Measurements from ENCODE around the gene AHDC1.
"Not testable (repeated sequence)": the region's sequence is repeated elsewhere in the genome, so short reads cannot be mapped to it uniquely, and the experiment has no call there.

AHDC1 gene

DNA sequence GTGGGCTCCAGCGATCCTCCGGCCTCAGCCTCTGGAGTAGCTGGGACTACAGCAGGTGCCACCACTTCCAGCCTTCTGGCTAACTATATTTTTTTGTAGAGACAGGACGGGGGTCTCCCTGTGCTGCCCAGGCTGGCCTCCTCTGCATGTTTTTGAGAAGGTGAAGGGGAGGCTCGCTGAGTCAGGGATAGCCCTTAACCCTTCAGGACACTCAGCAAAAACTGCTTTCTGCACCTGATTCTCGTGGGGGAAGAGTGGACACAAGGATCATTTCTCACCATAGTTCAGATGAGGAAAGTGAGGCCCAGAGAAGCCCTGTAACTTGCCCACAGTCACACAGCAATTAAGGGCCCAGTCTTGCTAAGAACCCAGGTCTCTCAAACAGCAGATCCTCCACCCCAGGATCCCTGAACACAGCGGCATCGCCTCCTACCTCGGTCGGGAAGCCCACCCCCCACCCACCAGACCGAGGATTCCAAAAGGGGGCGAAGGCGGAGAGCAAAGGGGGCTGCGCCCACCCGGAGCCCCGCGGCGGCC is 29.8 kb upstream of the AHDC1 start:
- no peak for DNase-seq

- DNase-seq: no peak
Measured at GRCh38 chr1:27633298-27633610, 29.3 kb upstream of the AHDC1 start.

DNA sequence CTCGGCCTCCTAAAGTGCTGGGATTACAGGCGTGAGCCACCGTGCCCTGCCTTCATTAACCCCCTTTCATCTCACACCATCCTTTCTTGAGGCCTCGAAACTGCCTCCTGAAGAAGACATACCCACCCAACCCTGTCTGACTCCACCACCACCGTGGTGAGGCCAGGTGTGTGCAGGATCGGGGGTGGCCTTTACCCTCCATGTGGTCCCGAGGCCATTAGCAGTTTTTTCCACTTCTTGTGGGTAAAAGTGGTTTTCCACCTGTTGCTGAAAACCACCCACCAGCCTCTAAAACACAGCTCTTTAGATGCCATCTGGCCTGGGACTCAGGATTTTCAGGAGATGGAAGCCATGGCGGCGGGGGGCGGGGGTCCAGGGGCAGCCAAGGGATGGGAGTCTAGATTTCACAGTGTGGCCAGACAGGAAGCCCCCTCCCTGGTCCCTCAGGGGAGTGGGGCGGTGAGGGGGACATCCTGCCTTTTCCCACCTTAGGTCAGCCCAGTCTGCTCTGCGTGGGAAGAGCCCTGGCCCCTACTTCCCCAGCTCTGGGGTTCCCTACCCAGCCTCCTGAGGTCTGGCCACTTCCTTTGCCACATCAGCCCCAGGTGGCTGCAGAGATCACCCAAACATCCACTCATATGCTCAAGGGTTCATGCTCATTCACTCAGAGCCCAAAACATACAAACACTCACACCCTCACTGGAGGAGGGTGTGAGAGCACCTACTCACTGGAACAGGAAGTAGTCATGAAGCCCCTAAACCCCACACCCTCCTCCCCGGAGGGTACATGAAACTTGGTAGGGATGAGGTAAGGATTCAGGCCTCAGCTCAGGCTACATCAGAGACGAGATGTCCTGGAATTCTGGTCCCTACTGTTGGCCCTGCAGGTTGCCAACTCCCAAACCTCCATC is 28.7 kb upstream of the AHDC1 start:
- DNase-seq: no peak

DNA sequence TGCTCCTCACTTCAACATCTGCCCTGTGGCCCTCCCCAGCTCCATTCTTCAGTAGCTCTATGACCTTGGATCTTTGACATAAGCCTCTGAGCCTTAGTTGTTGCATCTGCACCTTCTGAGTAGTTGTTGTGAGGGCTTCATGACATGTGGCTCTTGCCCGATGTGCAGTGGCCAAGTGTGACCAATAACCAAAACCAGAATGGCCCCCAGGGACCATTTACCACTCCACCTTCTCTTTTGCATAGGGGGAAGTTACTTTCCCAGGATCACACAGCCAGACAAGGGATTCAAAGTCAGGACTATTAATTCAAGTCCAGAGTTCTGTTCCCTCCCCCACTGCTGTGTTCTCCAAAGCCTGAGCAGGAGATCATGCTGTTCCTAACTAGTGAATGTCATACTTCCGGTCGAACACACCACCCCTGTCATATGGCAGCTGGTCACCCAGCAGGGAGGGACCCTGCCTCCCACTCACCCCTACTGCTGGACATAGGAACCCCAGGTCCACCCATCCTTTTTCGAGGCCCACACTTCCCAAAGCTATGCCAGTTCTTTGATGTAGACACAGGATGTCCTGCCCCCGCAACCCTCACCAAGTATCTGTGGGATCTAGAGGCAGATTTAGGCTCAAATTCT is 27.0 kb upstream of the AHDC1 start:
- DNase-seq: no peak

DNA sequence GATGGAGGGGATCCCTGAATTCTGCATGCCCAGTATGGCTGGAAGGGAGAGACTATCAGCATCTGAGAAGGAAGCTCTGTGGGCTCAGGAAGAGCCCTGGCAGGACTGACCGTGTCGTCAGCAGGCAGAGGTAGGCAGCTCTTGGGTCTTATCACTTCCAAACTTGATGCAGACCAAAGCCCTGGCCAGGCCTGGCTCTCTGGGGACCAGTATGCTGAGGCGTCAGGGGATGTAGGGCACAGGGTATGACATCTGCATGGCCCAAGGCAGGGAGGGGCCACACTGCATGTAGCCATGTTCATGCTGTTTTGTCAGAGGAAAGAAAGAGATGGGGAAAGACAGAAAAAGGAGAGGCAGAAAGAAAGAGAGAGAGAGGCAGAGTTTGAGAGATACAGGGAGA is 24.8 kb upstream of the AHDC1 start:
- DNase-seq: no peak

DNA sequence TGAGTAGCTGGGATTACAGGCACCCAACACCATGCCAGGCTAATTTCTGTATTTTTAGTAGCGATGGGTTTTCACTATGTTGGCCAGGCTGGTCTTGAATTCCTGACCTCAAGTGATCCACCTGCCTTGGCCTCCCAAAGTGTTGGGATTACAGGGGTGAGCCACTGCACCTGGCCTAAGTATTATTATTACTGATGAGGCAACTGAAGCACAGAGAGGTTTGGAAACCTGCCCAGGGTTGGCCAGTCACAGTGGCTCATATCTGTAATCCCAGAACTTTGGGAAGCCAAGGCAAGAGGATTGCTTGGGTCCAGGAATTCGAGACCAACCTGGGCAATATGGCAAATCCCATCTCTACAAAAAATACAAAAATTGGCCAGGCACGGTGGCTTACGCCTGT is 23.8 kb upstream of the AHDC1 start:
- not testable (repeated sequence) for DNase-seq

DNA sequence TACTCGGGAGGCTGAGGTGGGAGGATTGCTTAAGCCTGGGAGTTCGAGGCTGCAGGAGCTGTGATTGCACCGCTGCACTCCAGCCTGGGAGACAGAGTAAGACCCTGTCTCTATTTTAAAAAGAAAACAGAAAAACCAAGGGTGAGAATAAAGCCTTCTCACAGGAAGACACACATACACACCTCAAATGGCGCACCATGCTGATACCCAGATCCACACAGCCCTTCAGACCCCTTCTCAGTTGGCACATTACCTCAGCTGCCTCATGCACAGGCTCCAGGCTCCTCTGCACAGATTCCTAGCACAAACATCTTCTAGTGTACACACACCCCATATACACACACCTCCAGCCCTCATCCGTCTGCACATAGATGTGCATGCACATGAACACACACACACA is 23.1 kb upstream of the AHDC1 start:
- DNase-seq: no peak

DNA sequence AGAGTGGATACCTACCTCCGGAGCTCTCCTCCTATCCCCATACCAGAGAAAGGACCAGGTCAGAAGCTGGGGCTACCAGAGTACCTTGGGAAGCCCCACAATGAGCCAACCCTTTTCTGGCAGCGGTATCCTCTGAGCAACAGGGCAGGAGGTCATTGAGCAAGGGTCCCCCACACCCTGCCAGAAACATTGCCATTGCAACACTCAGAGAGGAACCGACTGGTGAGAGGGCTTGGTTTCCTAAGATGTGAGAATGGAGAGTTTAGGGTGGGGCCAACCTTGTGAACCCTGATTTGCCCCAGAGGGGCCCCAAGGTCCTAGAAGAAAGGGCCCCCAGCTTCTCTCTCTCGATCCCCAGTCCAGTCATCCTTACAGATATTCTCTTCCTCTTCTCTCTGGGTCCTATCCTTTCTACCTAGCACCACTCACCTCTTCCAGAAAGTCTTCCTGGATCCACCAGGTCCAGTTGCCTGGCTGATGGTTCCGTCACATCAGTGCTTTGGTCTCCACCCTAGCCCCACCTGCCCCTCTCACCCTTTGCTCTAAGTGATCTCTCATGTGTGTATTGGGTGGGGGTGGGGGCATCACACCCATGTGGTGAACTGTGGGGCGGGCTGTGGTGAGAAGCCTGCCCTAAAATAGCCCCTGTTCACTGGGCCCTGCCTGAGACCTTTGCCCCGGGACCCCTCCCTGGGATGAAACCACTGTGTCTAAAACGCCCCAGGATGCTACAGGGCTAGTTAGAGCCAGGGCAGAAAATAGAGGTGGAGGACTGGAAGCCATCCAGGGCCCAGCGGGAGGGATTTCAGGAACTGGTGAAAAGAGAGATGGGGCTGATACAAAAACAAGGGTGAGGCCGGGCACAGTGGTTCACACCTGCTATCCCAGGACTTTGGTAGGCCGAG is 22.3 kb upstream of the AHDC1 start:
- DNase-seq: no peak

DNA sequence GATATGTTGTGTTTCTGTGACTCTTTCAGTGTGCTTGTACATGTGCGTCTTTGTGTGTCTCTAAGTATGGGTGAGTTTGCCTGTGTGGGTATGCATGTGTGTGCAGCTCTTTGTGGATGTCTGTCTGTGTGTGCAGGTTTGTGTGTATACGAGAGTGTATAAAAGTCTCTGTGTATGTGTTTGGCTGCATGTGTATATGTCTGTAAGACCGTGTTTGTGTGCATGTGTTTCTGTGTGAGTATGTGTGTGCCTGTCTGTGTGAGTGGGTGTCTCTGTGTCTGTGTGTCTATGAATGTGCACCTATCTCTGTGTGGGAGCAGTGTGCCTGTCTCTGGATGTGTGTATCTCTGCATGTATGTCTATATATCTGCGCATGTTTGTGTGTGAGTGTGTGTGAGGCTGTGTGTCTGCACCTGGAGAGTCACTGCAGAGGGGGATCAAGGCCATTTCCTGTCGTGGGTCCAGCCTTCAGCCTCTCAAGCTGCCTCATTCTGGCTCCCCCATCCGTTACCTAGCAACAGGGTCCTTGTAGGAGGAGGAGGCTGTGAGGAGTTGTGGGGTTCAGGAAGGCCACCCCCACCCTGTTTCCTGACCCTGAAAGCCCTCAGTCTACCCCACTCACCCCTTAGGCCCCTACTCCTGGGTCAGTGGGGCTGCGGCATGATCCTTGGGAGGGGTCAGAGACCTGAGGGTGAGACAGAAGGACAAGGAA is 20.7 kb upstream of the AHDC1 start:
- no peak for DNase-seq

- no peak for DNase-seq
Measured at GRCh38 chr1:27623327-27624212, 19.6 kb upstream of the AHDC1 start.

GRCh38 chr1:27622828-27623227 is 18.9 kb upstream of the AHDC1 start:
- DNase-seq: no peak

- no peak for DNase-seq
Measured at GRCh38 chr1:27621051-27621920, 17.3 kb upstream of the AHDC1 start.

GRCh38 chr1:27619782-27620438 is 16.0 kb upstream of the AHDC1 start:
- not testable (repeated sequence) for DNase-seq

GRCh38 chr1:27618341-27619082 is 14.6 kb upstream of the AHDC1 start:
- peak in 2 of 4 experiments; percentile 13 to 27 for DNase-seq

GRCh38 chr1:27617420-27617819 is 13.5 kb upstream of the AHDC1 start:
- DNase-seq: no peak

DNA sequence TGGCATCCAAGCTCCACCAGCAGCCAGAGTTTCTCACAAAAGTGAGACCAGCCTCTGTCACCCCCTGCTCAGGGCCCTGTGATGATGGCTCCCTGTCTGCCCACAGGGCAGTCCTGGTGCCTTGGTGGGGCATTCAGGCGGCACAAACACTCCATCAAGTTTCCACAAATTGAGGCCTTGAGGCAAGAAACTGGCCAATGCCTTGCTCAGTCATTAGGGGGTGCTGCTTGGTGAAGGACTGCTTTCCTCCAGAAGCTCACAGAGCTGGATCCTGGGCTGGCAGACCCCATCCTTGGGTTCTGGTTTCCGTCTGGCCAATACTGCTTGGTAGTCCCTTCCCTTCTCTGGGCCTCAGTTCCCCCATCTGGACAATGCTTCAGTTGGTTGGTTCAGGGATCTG is 12.5 kb upstream of the AHDC1 start:
- no peak for DNase-seq

DNA sequence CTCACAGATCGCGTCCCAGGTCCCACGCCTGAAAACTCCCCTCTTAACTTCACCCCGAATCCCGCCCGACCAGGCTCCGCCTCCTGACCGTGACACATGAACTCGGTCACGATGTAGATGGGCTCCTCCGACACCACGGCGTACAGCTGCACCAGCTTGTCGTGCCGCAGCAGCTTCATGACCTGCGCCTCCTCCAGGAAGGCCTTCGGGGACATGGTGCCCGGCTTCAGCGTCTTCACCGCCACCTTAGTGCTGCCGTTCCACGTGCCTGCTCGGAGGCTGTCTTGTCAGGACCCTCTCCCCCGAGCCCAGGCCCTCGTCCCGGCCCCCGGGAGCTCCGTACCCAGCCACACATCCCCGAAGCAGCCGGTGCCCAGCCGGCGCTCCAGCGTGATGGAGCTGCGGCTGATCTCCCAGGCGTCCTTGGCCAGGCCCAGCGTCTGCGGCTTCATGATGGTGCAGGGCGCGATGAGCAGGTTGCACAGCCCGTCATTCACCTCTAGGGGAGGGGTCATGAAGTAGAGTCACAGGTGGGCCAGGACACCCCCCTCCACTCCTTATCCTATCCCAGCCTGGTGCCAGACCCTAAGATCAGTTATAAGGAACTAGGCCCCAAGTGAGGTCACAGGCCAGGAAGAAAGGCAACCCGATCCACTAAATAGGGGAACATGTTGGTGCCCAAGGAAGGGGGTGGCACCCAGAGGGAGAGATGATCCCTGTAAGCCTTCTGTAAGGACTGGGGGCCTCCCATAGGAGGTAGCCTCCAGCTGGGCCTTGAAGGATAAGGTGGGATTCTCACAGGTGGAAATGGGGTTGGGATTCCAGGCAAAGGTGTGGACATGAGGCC is 11.6 kb upstream of the AHDC1 start:
- DNase-seq: no peak
